Right lobe of liver (tissue), 4 donors: ENCODE measurements around the gene CHST15.

Source experiments
- POLR2A ChIP-seq: fragments of 450-650 bp; IDR thresholded peaks from one replicate; pipeline ENCODE4 v1.6.1; 2017; ENCODE audit warnings: antibody characterized with exemption, mild to moderate bottlenecking
- TF ChIP-seq, protein P1 (sequence below), 4 donors: fragments of 200-600 bp in 3 of 4; fragments of 450-650 bp in 1 of 4; IDR thresholded peaks; one replicate each; pipeline versions ENCODE4 v1.5.1 to v1.8.0; 2016 to 2022; ENCODE audit warnings: antibody characterized with exemption in 4 of 4, mild to moderate bottlenecking in 2 of 4
- donor health status: DM: no; HTN: no; CAD: no.
- donor health status: DM: no; HTN: no; CAD: no.
- donor health status: DM: no; HTN: yes; CAD: no.

DNA sequence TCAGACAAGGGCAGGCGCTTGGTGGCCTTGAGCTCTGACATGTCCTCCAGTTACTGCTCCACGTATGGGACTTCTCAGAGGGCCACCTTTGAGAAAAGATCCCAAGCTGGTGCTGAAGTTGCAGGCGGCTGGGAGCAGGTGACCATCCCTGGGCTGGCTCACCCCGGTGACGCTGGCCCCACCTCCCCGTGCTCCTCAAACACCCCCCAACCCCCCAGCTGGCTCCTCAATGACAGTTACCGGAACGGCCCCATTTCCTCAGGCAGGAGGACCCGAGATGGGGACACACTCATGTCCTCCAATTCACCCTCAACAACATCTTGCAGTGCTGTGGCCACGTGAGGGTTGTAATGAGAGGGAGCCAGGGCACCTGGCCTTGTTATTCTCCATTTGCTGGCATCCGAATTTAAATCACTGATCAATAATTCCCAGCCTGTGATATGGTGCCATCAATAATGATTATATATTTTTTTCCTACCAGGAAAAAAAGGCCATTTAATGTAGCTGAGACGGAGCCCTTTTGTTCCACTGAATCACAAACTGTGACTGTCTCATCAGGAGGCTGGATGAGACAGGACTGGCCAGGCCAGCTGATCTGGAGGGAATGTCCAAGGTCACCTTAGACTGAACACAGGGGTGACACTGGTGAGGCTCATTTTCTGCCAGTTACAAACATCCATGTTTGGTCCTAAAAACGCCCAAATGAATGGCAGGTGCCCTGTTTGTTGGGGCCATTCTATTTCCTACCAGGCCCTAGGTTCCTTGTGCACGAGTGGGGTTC is 64.5 kb downstream of the CHST15 start:
- TF ChIP-seq POLR2A: no peak
- TF ChIP-seq, protein P1, sequence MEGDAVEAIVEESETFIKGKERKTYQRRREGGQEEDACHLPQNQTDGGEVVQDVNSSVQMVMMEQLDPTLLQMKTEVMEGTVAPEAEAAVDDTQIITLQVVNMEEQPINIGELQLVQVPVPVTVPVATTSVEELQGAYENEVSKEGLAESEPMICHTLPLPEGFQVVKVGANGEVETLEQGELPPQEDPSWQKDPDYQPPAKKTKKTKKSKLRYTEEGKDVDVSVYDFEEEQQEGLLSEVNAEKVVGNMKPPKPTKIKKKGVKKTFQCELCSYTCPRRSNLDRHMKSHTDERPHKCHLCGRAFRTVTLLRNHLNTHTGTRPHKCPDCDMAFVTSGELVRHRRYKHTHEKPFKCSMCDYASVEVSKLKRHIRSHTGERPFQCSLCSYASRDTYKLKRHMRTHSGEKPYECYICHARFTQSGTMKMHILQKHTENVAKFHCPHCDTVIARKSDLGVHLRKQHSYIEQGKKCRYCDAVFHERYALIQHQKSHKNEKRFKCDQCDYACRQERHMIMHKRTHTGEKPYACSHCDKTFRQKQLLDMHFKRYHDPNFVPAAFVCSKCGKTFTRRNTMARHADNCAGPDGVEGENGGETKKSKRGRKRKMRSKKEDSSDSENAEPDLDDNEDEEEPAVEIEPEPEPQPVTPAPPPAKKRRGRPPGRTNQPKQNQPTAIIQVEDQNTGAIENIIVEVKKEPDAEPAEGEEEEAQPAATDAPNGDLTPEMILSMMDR (IDR thresholded peaks at IDR 0.05): no peak
